Ovary (tissue), 9 donors: ENCODE measurements around the gene FUT6. TPM values are rescaled to one million over a fixed set of nuclear protein-coding genes. Genes with fewer than 3 reads are reported as not detected.

Source experiments
- DNase-seq, 5 donors: peaks; one replicate each; pipeline ENCODE4 v3.0.0-alpha.2; 2019 to 2020
- H3K27ac ChIP-seq, 2 donors: fragments of 200-600 bp; one replicate each; pipeline versions ENCODE4 v1.5.1 to v1.8.0; 2019 to 2022
- H3K27me3 ChIP-seq: fragments of 200-600 bp; one replicate; pipeline ENCODE4 v1.8.0; 2022
- H3K36me3 ChIP-seq: fragments of 200-600 bp; sonication (generic); one replicate; pipeline ENCODE4 v1.5.1; 2019
- H3K4me1 ChIP-seq: one replicate; pipeline ENCODE4 v1.8.1; 2013; ENCODE audit warnings: mild to moderate bottlenecking, moderate library complexity; ENCODE audit not compliant: insufficient read depth
- H3K4me3 ChIP-seq: fragments of 200-600 bp; sonication (generic); one replicate; pipeline ENCODE4 v1.5.1; 2017
- H3K9me3 ChIP-seq, 2 donors: fragments of 200-600 bp in 1 of 2; sonication (generic) in 1 of 2; one replicate each; pipeline versions ENCODE4 v1.5.1 to v1.8.1; 2013 to 2019; ENCODE audit warnings: mild to moderate bottlenecking in 1 of 2, moderate library complexity in 1 of 2
- CTCF ChIP-seq, 3 donors: fragments of 450-650 bp in 2 of 3; fragments of 200-600 bp in 1 of 3; IDR thresholded peaks; one replicate each; pipeline versions ENCODE4 v1.5.1 to v1.8.0; 2016 to 2022; ENCODE audit warnings: antibody characterized with exemption in 3 of 3, mild to moderate bottlenecking in 1 of 3
- EP300 ChIP-seq: sonication (generic); formaldehyde crosslinking; IDR thresholded peaks from one replicate; pipeline ENCODE4 v1.6.1; 2017; ENCODE audit warnings: antibody characterized with exemption
- POLR2A ChIP-seq: fragments of 450-650 bp; IDR thresholded peaks from one replicate; pipeline ENCODE4 v1.6.1; 2017; ENCODE audit warnings: antibody characterized with exemption, mild to moderate bottlenecking, moderate library complexity
- WGBS, 3 donors: extraction: QIAGEN DNeasy Blood & Tissue Kit in 1 of 3; methylation state at CpG; one replicate each; pipeline versions ENCODE4 v1.1.5 to v1.1.7; 2013 to 2017; 5-methylcytosine and 5-hydroxymethylcytosine counted together
- intact Hi-C, 4 donors: fragments of 100-400 bp; cut with DNase I; formaldehyde crosslinking; loops; one replicate each; pipeline versions ENCODE4 v1.11.0 to v1.15.1; 2022 to 2023
- polyA plus RNA-seq, 2 donors: library from polyadenylated mRNA; stranded (reverse); fragments of 200-250 nt in 1 of 2; fragments of 350-450 nt in 1 of 2; fragmentation: Illumina TruSeq in 1 of 2; extraction: RNeasy Lipid Tissue Mini Kit (QIAGEN cat#74804) in 1 of 2; gene quantifications; one replicate each; pipeline ENCODE4 v1.2.3, GENCODE V29; 2013 to 2014
- total RNA-seq, 7 donors: library from RNA; depleted of rRNA in 2 of 7; stranded (reverse); fragments of >200 nt in 2 of 7; fragmentation: NEBNext Ultra II Directional in 3 of 7; extraction: Animal tissue kit (Norgen Biotek cat#: 25700) in 3 of 7; gene quantifications; one replicate each; pipeline versions ENCODE4 v1.1.0 to v1.2.4, GENCODE V29; 2016 to 2023
- donor health status: DM: no; HTN: no; CAD: no; lungs with moderate emphysema.
- donor health status: DM: no; HTN: no; CAD: no.
- donor health status: Bipolar disorder and iron deficiency.
- donor health status: DM: yes; HTN: yes; CAD: no.
- donor health status: DM: no; HTN: no; CAD: no.
- donor health status: DM: yes; HTN: yes; CAD: no.

FUT6 gene
- total and polyA plus RNA-seq, 9 donors: 0.11 to 2.6 (median 0.38) TPM; not detected in 5

GRCh38 chr19:5808120-5808816 is 31.2 kb downstream of the FUT6 start:
- peaks cover 2% of the 10 kb centered on the region for H3K4me1 ChIP-seq
- intact Hi-C loops: loop anchor here in 1 of 4 donors (10.0 kb wide), 1 partner anchor 87 kb away; no protein-coding TSS in a partner anchor
- H3K9me3 ChIP-seq: no peaks in the 10 kb centered on the region
- H3K4me3 ChIP-seq: no peak overlapping the region
- 82 to 89% (median 83%) methylated on average over 19 to 21 of the region's 21 CpGs for WGBS, 3 donors
- no peak for DNase-seq
- H3K27me3 ChIP-seq: no peaks in the 10 kb centered on the region
- no peak for TF ChIP-seq EP300
- no peak for TF ChIP-seq POLR2A
- no peak for TF ChIP-seq CTCF (IDR thresholded peaks at IDR 0.05)
- no peak overlapping the region for H3K27ac ChIP-seq
- H3K36me3 ChIP-seq: no peaks in the 10 kb centered on the region

GRCh38 chr19:5806905-5807304 is 32.6 kb downstream of the FUT6 start:
- WGBS, 3 donors: 85 to 90% (median 88%) methylated on average over 5 of the region's 5 CpGs
- TF ChIP-seq CTCF (IDR thresholded peaks at IDR 0.05): no peak
- no peak for TF ChIP-seq EP300
- no peak for TF ChIP-seq POLR2A
- Histone ChIP-seq H3K36me3 (no peaks in the 10 kb centered on the region), H3K9me3 (no peaks in the 10 kb centered on the region), H3K4me3 (no peak overlapping the region), H3K4me1 (peaks cover 2% of the 10 kb centered on the region), H3K27me3 (no peaks in the 10 kb centered on the region), H3K27ac (no peak overlapping the region)
- no peak for DNase-seq
- intact Hi-C loops: loop anchor here in 1 of 4 donors (10.0 kb wide), 1 partner anchor 88 kb away; no protein-coding TSS in a partner anchor

- Histone ChIP-seq H3K27me3 (no peaks in the 10 kb centered on the region), H3K4me3 (no peak overlapping the region), H3K27ac (no peak overlapping the region), H3K9me3 (no peaks in the 10 kb centered on the region), H3K36me3 (no peaks in the 10 kb centered on the region), H3K4me1 (peaks cover 2% of the 10 kb centered on the region)
- no peak for DNase-seq
- TF ChIP-seq EP300: no peak
- TF ChIP-seq POLR2A: no peak
- no peak for TF ChIP-seq CTCF (IDR thresholded peaks at IDR 0.05)
- intact Hi-C loops: loop anchor here in 1 of 4 donors (10.0 kb wide), 1 partner anchor 89 kb away; no protein-coding TSS in a partner anchor
- 28 to 44% (median 36%) methylated on average over 6 of the region's 6 CpGs for WGBS, 3 donors
These were observed 33.4 kb downstream of the FUT6 start for GRCh38 chr19:5806133-5806489.

GRCh38 chr19:5805462-5806132 is 33.9 kb downstream of the FUT6 start:
- WGBS, 3 donors: 2 to 4% (median 3%) methylated on average over 18 to 46 of the region's 46 CpGs
- H3K36me3 ChIP-seq: no peaks in the 10 kb centered on the region
- H3K9me3 ChIP-seq: no peaks in the 10 kb centered on the region
- peak in 3 of 5 donors; percentile 36 to 63 (median 36) for DNase-seq
- H3K27me3 ChIP-seq: no peaks in the 10 kb centered on the region
- intact Hi-C loops: loop anchor here in 1 of 4 donors (10.0 kb wide), 1 partner anchor 89 kb away; no protein-coding TSS in a partner anchor
- TF ChIP-seq EP300 (no peak), CTCF (IDR thresholded peaks at IDR 0.05) (peak in 1 of 3 donors; percentile 33)
- H3K27ac ChIP-seq: no peak overlapping the region
- H3K4me1 ChIP-seq: peaks cover 2% of the 10 kb centered on the region
- H3K4me3 ChIP-seq: no peak overlapping the region
